Measurements from ENCODE around the gene ACY1. TPM values are rescaled to one million over a fixed set of nuclear protein-coding genes. Genes with fewer than 3 reads are reported as not detected.

ACY1 gene
- total RNA-seq, 2 experiments from 2014 or later, result 15.8 to 17.1 TPM

DNA sequence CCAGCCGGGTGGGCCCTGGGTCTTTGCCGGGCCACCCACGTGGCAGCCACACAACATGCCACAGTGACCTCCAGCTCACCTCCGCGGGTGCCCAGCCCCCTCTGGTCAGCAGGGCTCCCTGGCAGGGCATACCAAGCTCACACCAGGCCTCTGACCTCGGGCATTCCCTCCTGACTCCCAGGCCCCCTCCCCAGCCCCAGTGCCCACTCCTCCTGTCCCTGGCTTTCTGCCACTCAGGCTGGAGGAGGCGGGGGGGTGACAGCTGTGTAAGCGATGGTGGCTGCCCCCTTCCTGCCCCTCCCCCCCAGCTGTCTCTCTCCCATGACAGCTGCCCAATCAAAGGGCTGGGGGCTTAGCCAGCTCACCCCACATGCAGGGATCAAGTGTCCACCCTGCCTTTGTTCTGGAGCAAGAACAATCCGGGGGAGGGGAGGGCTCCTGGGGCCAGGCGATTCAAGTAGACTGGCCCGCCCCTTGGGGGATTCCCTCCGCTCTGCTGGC is 19.3 kb upstream of the ACY1 start:
- H3K4me3 Mint-ChIP-seq, result no peak overlapping the region
- ATAC-seq (ENCODE audit: low read depth) (no peak), DNase-seq (no peak)
- H3K36me3 Mint-ChIP-seq, result no peaks in the 10 kb centered on the region
- H3K27ac Mint-ChIP-seq, result no peak overlapping the region
- POLR2A ChIA-PET, result no interaction called here
- H3K4me1 Mint-ChIP-seq, result peaks cover 6% of the 10 kb centered on the region
- no peaks in the 10 kb centered on the region for H3K9me3 Mint-ChIP-seq
- peaks cover 11% of the 10 kb centered on the region for H3K27me3 Mint-ChIP-seq

- H3K27me3 Mint-ChIP-seq, result peaks cover 11% of the 10 kb centered on the region
- H3K4me3 Mint-ChIP-seq, result no peak overlapping the region
- DNase-seq (no peak), ATAC-seq (ENCODE audit: low read depth) (no peak)
- peaks cover 6% of the 10 kb centered on the region for H3K4me1 Mint-ChIP-seq
- no peaks in the 10 kb centered on the region for H3K9me3 Mint-ChIP-seq
- H3K36me3 Mint-ChIP-seq, result no peaks in the 10 kb centered on the region
- POLR2A ChIA-PET, result interaction anchor here (1.9 kb wide), 1 partner anchor 22 kb away, joined by 10 read pairs; the partner anchor contains the start of genes PARP3 and RRP9
- no peak overlapping the region for H3K27ac Mint-ChIP-seq
These were observed 18.8 kb upstream of the ACY1 start for GRCh38 chr3:51964521-51964920.

DNA sequence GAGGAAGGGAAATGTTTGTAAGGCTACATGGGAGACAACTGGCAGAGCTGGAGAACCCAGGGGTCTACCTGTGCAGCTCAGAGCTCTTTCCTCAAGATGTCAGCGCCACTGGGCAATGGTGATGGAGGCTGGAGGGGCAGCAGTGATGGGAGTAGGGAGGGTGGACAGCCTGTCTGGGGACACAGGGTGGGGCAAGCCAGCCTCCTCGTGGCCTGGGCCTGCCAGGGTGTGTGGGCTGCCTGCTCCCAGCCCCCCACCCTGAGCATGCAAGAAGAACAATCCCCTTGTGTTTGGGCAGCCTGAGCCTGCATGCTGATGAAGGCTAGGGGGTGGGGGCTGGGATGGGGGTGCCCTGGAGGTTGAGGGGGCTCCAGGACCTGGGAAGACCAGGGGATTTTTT is 17.3 kb upstream of the ACY1 start:
- peak overlapping the region; percentile 82 for H3K4me3 Mint-ChIP-seq
- no peaks in the 10 kb centered on the region for H3K9me3 Mint-ChIP-seq
- H3K27ac Mint-ChIP-seq, result no peak overlapping the region
- no peaks in the 10 kb centered on the region for H3K36me3 Mint-ChIP-seq
- H3K4me1 Mint-ChIP-seq, result peaks cover 9% of the 10 kb centered on the region
- no peak for ATAC-seq (ENCODE audit: low read depth)
- POLR2A ChIA-PET, result interaction anchor here (1.0 to 1.9 kb wide), 3 partner anchors 8 to 24 kb away, joined by 3 to 10 read pairs (median 4); partner anchors contain the start of genes ABHD14B, PARP3 and RRP9
- peaks cover 11% of the 10 kb centered on the region for H3K27me3 Mint-ChIP-seq
- DNase-seq, result no peak

GRCh38 chr3:51966486-51966885 is 16.8 kb upstream of the ACY1 start:
- DNase-seq (no peak), ATAC-seq (ENCODE audit: low read depth) (no peak)
- no peaks in the 10 kb centered on the region for H3K9me3 Mint-ChIP-seq
- peaks cover 6% of the 10 kb centered on the region for H3K27me3 Mint-ChIP-seq
- H3K4me1 Mint-ChIP-seq, result peaks cover 9% of the 10 kb centered on the region
- H3K36me3 Mint-ChIP-seq, result no peaks in the 10 kb centered on the region
- POLR2A ChIA-PET, result interaction anchor here (1.5 to 2.5 kb wide), 3 partner anchors 12 to 24 kb away, joined by 4 to 13 read pairs (median 10); partner anchors contain the start of genes PARP3 and RRP9
- H3K27ac Mint-ChIP-seq, result peak overlapping the region; percentile 21
- peak overlapping the region; percentile 82 for H3K4me3 Mint-ChIP-seq

GRCh38 chr3:51966922-51967383 is 16.4 kb upstream of the ACY1 start:
- Mint-ChIP-seq H3K4me1 (peaks cover 9% of the 10 kb centered on the region), H3K27me3 (peaks cover 4% of the 10 kb centered on the region), H3K27ac (no peak overlapping the region), H3K9me3 (no peaks in the 10 kb centered on the region), H3K36me3 (no peaks in the 10 kb centered on the region), H3K4me3 (peak overlapping the region; percentile 82)
- ATAC-seq (ENCODE audit: low read depth) (peak; percentile 62), DNase-seq (peak; percentile 68)
- POLR2A ChIA-PET, result interaction anchor here (1.5 to 2.5 kb wide), 2 partner anchors 12 to 25 kb away, joined by 4 to 13 read pairs; partner anchors contain the start of genes PARP3 and RRP9

GRCh38 chr3:51967384-51968169 is 15.8 kb upstream of the ACY1 start, which contains the start of gene PCBP4:
TSS of gene PCBP4 (minus strand) at chr3:51967454. CDS start at chr3:51961240, 6,214 bp downstream.
- H3K9me3 Mint-ChIP-seq, result no peaks in the 10 kb centered on the region
- H3K4me1 Mint-ChIP-seq, result peaks cover 9% of the 10 kb centered on the region
- H3K27me3 Mint-ChIP-seq, result peaks cover 4% of the 10 kb centered on the region
- no peaks in the 10 kb centered on the region for H3K36me3 Mint-ChIP-seq
- ATAC-seq (ENCODE audit: low read depth) (peak; percentile 66), DNase-seq (peak; percentile 67)
- POLR2A ChIA-PET, result interaction anchor here (1.5 to 2.8 kb wide), 3 partner anchors 11 to 26 kb away, joined by 4 to 15 read pairs (median 13); partner anchors contain the start of genes ACY1, PARP3 and RRP9
- peak within 1 kb of the TSS; percentile 86 for H3K4me3 Mint-ChIP-seq
- peak within 1 kb of the TSS; percentile 67 for H3K27ac Mint-ChIP-seq

DNA sequence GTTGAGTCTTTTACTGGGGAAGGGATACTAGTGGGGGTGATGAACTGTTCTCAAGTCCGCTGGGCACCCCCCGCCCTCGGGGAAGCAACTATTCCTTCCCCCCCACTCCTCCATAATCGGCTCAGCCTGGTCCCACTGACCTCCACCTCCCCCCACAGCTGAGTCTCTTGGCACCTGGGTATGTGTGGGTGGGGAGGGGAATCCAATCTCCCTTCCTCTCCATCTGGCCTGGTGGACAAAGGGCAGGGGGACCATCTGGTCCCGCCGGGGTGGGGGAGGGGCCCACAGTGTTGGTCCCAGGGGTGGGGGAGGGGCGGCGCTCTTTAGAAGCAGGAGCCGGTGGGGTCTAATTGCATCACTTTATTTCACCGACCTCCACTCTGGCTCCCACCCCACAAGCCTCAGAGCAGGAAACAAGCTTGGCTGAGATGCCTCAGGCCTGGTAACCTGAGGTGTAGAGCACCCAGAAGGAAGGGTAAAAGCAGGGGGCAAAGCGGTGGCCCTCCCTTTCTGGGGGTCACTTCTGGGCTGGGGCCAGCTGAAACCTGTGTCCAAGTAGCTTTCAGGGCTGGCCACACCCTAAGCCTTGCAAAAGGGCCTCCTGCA is 15.1 kb upstream of the ACY1 start:
- Mint-ChIP-seq H3K27ac (no peak overlapping the region), H3K36me3 (no peaks in the 10 kb centered on the region), H3K4me1 (peaks cover 9% of the 10 kb centered on the region), H3K9me3 (no peaks in the 10 kb centered on the region), H3K27me3 (peaks cover 4% of the 10 kb centered on the region), H3K4me3 (peak overlapping the region; percentile 86)
- DNase-seq (no peak), ATAC-seq (ENCODE audit: low read depth) (no peak)
- POLR2A ChIA-PET, result interaction anchor here (2.5 to 2.8 kb wide), 2 partner anchors 14 to 26 kb away, joined by 13 to 15 read pairs; partner anchors contain the start of genes ACY1, PARP3 and RRP9

GRCh38 chr3:51968883-51969678 is 14.3 kb upstream of the ACY1 start:
- Mint-ChIP-seq H3K4me1 (peaks cover 15% of the 10 kb centered on the region), H3K9me3 (no peaks in the 10 kb centered on the region), H3K4me3 (peak overlapping the region; percentile 35), H3K27me3 (peaks cover 4% of the 10 kb centered on the region), H3K36me3 (no peaks in the 10 kb centered on the region), H3K27ac (no peak overlapping the region)
- ATAC-seq (ENCODE audit: low read depth) (no peak), DNase-seq (no peak)
- POLR2A ChIA-PET, result interaction anchor here (2.5 to 2.8 kb wide), 2 partner anchors 13 to 27 kb away, joined by 13 to 15 read pairs; partner anchors contain the start of genes ACY1, PARP3 and RRP9

- H3K36me3 Mint-ChIP-seq, result no peaks in the 10 kb centered on the region
- peaks cover 4% of the 10 kb centered on the region for H3K27me3 Mint-ChIP-seq
- no peak for DNase-seq
- H3K9me3 Mint-ChIP-seq, result no peaks in the 10 kb centered on the region
- H3K4me1 Mint-ChIP-seq, result peaks cover 18% of the 10 kb centered on the region
- POLR2A ChIA-PET, result interaction anchor here (2.8 kb wide), 1 partner anchor 12 kb away, joined by 15 read pairs; the partner anchor contains the start of gene ACY1
- no peak overlapping the region for H3K4me3 Mint-ChIP-seq
- no peak overlapping the region for H3K27ac Mint-ChIP-seq
- ATAC-seq (ENCODE audit: low read depth), result no peak
These were observed 13.5 kb upstream of the ACY1 start for GRCh38 chr3:51969841-51970240.

DNA sequence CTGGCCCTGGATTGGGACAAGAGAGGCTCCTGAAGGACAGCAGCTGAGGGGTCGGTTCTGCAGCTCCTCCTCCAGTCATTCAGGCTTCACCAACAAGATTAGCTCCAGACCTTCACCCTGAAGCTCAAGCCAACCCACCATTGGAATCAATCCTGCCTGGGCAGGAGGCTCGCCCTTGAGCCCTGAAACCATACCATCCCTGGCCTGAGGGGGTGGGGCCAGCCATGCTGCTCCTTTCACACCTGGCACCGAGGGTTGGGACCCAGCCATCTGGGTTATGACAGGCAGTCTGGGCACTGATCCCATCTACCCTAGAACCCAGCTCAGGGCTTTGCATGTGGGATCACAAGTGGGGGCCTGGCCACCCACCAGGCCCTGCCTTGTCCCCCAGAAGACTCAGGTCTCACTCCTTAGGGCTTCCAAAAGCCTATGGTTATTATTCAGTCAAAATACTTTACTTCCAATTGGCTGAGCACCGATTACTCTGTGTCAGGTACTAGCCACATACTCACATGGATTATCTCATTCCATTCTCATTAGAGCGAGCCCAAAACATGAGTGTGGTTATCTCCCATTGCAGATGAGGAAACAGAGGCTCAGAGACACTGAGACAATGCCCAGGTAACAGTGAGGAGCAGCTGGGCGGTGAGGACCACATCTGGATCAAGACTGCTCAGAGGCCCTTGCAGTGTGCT is 12.6 kb upstream of the ACY1 start:
- POLR2A ChIA-PET, result no interaction called here
- Mint-ChIP-seq H3K4me3 (no peak overlapping the region), H3K36me3 (no peaks in the 10 kb centered on the region), H3K4me1 (peaks cover 22% of the 10 kb centered on the region), H3K27ac (no peak overlapping the region), H3K9me3 (no peaks in the 10 kb centered on the region), H3K27me3 (peaks cover 2% of the 10 kb centered on the region)
- DNase-seq, result no peak
- no peak for ATAC-seq (ENCODE audit: low read depth)

GRCh38 chr3:51971350-51971749 is 12.0 kb upstream of the ACY1 start:
- POLR2A ChIA-PET, result interaction anchor here (0.7 kb wide), 1 partner anchor 160 kb away, joined by 3 read pairs; no protein-coding TSS in a partner anchor
- no peaks in the 10 kb centered on the region for H3K9me3 Mint-ChIP-seq
- H3K36me3 Mint-ChIP-seq, result no peaks in the 10 kb centered on the region
- H3K4me3 Mint-ChIP-seq, result no peak overlapping the region
- no peak overlapping the region for H3K27ac Mint-ChIP-seq
- peaks cover 22% of the 10 kb centered on the region for H3K4me1 Mint-ChIP-seq
- no peaks in the 10 kb centered on the region for H3K27me3 Mint-ChIP-seq
- ATAC-seq (ENCODE audit: low read depth), result no peak
- no peak for DNase-seq
